GM12891 (cell line): ENCODE data around the gene ZDHHC11.

Experiments used
- DNase-seq: peaks from one replicate; pipeline ENCODE4 v3.0.0; 2011; ENCODE audit warnings: low spot score; ENCODE audit not compliant: insufficient read length
- FAIRE-seq: peaks from 2 replicates; lab custom pipeline; 2011; peaks lifted over from hg19 to GRCh38; lab: Jason Lieb, UNC
- PAX5 ChIP-seq: IDR thresholded peaks from 2 replicates; pipeline ENCODE4 v1.6.1; 2011; ENCODE audit warnings: low read length, moderate library complexity, mild to moderate bottlenecking; ENCODE audit not compliant: insufficient read depth, severe bottlenecking
- POLR2A ChIP-seq: IDR thresholded peaks from 2 replicates; pipeline ENCODE4 v1.6.1; 2011; ENCODE audit warnings: low read depth, low read length, control low read depth
- POLR2AphosphoS5 ChIP-seq: IDR thresholded peaks from 2 replicates; pipeline ENCODE4 v1.6.1; 2011; ENCODE audit warnings: low read depth, low read length, control low read depth
- POU2F2 ChIP-seq: IDR thresholded peaks from 2 replicates; pipeline ENCODE4 v1.6.1; 2011; ENCODE audit warnings: low read depth, mild to moderate bottlenecking, control low read depth, low read length, moderate library complexity
- SPI1 ChIP-seq: IDR thresholded peaks from 2 replicates; pipeline ENCODE4 v1.6.1; 2011; ENCODE audit warnings: low read depth, low read length, control low read depth
- TAF1 ChIP-seq: IDR thresholded peaks from 2 replicates; pipeline ENCODE4 v1.6.1; 2011; ENCODE audit warnings: low read depth, low read length, control low read depth

ZDHHC11 gene

DNA sequence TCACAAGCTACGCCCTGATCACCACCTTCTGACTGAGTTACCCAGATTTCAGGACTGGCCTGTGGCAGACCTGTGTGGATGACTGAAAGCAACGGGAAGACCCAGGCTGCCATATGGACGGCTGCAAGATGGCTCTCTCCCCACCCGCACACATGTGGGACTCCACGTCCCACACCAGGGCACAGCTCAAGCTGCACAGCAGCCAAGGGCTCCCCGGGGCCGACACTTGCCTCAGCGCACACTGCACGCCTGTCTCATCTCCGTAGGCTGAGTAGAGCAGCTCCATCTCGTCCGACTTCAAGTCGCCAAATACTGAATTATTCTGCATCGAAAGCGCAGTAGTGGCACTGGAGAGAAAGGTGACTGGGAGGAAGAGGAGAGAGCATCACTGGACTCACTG, 27.3 kb upstream of the ZDHHC11 start:
- FAIRE-seq (no peak), DNase-seq (no peak)
- TF ChIP-seq POLR2AphosphoS5, result no peak
- TF ChIP-seq POLR2A, result no peak
- TF ChIP-seq POU2F2, result no peak
- TF ChIP-seq PAX5, result no peak
- no peak for TF ChIP-seq TAF1
- no peak for TF ChIP-seq SPI1

DNA sequence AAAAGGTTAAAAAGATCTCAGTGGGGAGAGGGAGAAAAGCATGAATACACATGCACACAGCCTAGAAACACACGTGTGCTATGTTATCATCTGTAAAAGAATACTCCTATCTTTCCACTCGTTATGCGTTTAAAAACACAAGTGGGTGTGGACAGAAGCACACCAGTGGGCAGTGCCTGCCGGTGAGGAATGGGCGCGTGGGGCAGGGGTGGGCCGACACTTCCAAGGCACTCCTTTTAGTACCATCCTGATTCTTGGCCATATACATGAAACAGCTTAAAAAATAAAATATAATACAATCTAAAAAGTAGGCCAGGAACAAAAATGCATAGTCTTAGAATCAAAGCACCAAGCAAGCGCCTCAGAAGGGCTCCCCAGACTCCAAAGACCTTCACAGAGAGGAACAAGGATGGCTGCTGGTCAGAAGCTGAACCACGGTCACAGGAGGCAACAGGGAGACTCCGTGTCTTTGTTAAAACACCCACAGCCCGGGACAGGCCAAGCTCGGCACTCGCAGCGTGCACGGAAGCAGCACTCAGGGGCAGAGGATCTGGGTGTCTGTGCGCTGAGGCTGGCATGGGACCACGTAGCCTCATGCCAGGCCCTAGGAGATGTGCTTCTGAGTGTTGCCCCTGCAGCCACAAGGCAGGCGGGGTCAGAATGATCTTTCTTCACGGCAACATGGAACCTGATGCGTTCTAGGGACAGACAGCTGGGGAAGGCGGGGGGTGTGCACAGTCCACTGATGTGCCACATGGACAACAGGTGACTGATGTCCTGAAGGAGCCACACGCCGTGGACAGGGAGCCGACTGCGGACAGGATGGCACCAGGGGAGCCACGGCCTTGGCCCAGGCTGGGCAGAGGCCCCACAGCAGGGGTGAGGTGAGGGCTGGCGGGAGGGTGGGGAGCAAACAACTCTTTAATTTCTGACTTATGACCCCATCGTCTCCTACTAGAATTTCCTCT, 25.9 kb upstream of the ZDHHC11 start:
- no peak for TF ChIP-seq SPI1
- TF ChIP-seq POLR2AphosphoS5, result no peak
- no peak for TF ChIP-seq TAF1
- TF ChIP-seq POLR2A, result no peak
- TF ChIP-seq POU2F2, result no peak
- no peak for TF ChIP-seq PAX5
- FAIRE-seq (no peak), DNase-seq (no peak)

DNA sequence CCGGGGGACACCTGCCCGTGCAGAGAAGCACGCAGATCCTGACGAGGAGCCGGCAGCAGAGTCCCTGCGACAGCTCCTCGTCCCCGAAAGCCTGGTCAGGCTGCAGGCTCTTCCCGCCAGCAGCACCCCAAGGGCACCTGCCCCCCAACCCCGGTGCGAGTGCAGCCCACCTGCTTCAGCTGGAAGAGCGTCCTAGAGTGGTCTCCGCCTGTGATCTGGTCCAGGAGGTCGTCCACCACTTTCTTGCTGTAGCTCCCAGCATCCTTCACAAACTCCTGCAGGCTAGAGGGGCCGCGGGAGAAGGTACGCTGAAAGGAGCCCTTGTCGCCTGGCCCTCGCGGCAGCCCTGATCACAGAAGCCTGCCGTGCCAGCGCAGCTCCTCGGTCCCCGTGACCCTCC, 25.1 kb upstream of the ZDHHC11 start:
- DNase-seq, result no peak
- TF ChIP-seq POLR2A (no peak), PAX5 (no peak), SPI1 (no peak), POU2F2 (no peak)
- no peak for FAIRE-seq

DNA sequence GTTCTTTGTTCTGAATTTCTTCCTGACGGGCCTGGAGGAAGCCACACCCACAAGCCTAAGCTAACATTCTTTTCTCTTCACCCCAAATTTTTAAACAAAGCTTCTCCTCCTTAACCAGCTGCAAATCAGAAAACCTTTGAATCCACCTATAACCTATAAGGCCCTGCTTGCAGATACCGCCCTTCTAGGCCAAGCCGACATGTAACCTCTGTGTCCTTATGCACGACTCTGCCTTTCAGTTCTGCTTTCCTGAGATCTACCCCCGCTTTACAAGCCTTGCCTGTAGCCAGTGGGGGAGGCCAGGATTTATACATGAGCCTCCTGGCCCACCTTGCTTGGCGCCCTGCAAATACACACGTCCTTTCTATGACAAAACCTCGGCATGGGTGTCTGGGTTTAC, 22.5 kb upstream of the ZDHHC11 start:
- TF ChIP-seq POLR2AphosphoS5 (no peak), POU2F2 (0 out of 2 replicates have a peak, but pooled peaks have one; percentile 59), POLR2A (no peak), PAX5 (no peak), SPI1 (peak; percentile 97), TAF1 (no peak)
- DNase-seq (peak; percentile 83), FAIRE-seq (peak; percentile 89)

DNA sequence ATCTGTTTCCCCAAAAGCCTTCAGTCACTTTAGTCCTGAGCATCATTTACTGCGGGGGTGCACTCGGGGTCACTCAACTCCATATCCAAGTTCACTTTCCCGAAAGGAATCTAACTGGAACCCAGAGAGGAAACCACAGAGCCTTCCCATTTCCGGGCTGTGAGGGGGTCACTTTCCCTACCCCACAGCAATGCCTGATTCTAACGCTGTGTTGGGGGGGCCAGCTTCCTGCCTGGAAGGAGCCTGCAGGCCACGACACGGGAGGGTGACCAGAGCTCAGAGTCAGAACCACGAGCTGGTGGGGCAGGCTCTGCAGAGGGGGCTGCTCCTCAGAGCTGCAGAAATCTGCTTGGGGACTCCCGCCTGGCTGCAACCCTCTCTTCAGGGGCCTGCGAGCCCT, 21.5 kb upstream of the ZDHHC11 start:
- no peak for TF ChIP-seq POLR2A
- TF ChIP-seq SPI1, result no peak
- TF ChIP-seq POLR2AphosphoS5, result no peak
- no peak for TF ChIP-seq PAX5
- no peak for TF ChIP-seq POU2F2
- TF ChIP-seq TAF1, result no peak
- FAIRE-seq (no peak), DNase-seq (no peak)

DNA sequence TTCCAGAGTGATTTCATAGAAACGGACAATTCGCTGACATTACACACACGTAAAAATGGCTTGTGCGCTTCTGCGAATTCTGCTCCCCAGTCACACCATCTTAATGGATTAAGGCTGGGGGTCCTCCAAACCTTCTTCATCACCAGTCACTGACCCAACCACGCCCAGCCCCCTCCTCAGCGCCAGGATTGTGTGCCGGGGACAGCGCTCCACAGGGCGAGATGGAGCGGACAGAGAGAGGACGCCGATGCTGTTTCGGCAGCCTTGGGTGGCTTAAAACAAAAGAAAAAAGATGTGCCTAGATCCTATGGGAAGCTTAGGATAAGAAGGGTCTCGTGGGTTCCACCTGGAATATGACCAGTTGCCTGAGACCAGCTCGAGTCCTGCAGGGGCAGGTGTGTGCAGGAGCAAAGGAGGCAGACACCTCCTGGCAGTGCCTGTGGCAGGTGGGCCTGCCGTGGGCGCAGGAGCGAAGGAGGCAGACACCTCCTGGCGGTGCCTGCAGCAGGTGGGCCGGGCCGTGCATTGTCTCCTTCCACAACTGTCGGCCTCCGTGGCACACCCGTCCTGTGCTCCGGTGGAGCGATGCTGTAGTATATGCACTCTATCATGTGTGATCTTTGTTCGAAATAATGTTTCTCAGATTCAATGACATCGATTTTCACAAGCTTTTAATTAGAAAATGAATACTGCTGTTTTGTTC, 21.0 kb upstream of the ZDHHC11 start:
- TF ChIP-seq SPI1 (no peak), POLR2AphosphoS5 (no peak), TAF1 (no peak), POU2F2 (no peak), POLR2A (no peak), PAX5 (no peak)
- FAIRE-seq, result no peak

DNA sequence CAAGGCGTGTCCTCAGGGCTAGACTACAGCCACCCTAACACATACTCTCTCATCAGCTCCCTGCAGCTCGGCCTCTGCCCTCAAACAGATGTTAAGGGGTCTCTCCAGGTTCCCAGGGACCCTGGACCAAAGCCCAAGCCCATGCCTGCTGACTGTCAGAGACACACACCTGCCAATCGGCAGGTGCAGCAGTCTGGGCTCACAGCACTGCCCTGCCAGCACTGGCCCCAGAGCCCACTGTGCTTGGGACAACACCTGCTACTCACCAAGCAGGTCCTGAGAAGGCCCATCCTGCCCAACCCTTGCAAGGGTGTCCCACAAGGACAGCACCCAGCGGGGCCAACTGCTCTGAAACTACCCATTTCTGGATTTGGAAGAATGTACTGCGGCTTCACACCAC, 20.2 kb upstream of the ZDHHC11 start:
- no peak for FAIRE-seq
- DNase-seq, result no peak
- TF ChIP-seq TAF1, result no peak
- no peak for TF ChIP-seq SPI1
- no peak for TF ChIP-seq PAX5
- no peak for TF ChIP-seq POU2F2
- TF ChIP-seq POLR2A, result no peak
- no peak for TF ChIP-seq POLR2AphosphoS5

More for the DNA sequence above, 21.0 kb upstream of the ZDHHC11 start:
- no peak for DNase-seq

DNA sequence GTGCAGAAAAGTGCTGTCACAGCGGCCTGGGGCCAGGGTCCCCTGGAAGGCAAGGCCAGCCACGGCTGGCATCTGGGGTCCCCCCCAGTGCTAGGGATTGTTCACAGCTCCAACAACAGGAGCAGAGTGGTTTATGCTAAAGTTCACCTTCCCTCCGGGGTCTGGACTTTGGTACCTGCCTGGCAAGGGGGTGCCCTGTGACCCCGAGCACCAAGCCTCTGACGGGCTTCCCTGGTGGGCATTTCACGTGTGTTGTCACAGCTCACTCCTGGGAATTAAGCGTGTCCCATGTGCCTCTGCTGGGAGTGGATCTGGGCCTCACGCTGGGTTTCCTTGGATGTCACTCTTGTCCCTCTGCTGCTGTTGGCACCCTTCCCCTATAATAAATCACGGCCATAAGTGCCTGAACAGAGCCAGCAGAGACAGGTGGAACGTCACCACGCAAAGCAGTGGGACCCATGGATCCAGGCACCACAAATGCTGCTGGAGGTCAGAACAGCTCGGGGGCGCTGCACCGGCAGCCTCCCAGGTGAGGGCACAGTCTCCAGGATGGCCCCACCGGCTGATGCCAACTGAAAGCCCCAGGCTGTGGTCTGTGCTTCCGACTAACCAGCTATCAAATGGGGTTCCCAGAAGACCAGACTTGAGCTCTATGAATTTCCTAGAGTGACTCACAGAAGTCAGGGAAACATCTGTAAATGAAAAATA, 17.8 kb upstream of the ZDHHC11 start:
- TF ChIP-seq PAX5 (no peak), TAF1 (no peak), POLR2A (no peak), POU2F2 (no peak), POLR2AphosphoS5 (no peak), SPI1 (no peak)
- DNase-seq, result no peak
- FAIRE-seq, result no peak

DNA sequence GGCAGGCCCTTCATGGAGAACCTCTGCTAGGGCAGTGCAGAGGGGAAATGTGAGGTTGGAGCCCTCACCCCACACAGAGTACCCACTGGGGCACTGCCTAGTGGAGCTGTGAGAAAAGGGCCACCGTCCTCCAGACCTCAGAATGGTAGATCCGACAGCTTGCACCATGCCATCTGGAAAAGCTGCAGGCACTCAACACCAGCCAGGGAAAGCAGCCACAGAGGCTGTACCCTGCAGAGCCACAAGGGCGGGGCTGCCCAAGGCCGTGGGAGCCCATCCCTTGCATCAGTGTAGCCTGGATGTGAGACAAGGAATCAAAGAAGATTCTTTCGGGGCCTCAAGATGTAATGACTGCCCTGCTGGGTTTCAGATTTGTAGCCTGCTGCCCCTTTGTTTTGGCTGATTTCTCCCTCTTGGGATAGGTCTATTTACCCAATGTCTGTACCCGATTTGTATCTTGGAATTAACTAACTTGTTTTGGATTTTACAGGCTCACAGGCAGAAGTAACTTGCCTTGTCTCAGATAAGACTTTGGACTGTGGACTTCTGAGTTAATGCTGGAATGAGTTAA, 16.6 kb upstream of the ZDHHC11 start:
- TF ChIP-seq POLR2A, result 0 out of 2 replicates have a peak, but pooled peaks have one; percentile 14
- TF ChIP-seq POLR2AphosphoS5, result no peak
- DNase-seq (no peak), FAIRE-seq (no peak)
